ENCODE results near the gene RIMBP2. TPM values are rescaled to one million over a fixed set of nuclear protein-coding genes. Genes with fewer than 3 reads are reported as not detected.

Gene RIMBP2
- polyA plus RNA-seq, 1 donor (not counting 4 experiments of a cell fraction or from before 2014, with no cell fraction given): 0.16 TPM

DNA sequence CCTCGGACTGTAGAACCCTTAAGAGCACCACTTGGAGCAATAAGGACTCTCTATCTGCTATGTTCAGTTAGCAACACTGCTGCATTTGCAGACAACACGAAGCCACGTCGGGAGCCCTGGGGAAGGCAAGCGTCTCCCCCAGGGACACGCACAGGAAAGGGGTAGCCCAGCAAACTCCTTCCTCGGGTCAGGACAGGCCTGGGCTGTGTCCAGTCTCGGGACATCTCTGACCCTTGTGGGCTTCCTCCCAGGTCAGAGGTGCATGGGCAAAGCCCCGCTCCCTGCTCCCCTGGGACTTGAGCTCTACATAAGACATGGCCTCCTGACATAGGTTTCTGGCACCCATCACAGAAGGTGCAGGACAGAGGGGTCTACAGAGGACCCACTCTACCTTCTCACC, 258.9 kb downstream of the RIMBP2 start:
- no peaks in the 10 kb centered on the region for H3K9me1 ChIP-seq (ENCODE audit: control insufficient read depth, extremely low read depth, insufficient read depth, low read length)
- no peak for DNase-seq (ENCODE audit: low read depth, low spot score)
- H4K20me1 ChIP-seq (ENCODE audit: control insufficient read depth, extremely low read depth, insufficient read depth, low read length): no peaks in the 10 kb centered on the region
- no peak overlapping the region for H2AFZ ChIP-seq (ENCODE audit: control insufficient read depth, low read length)
- H3K27me3 ChIP-seq (ENCODE audit: control insufficient read depth, extremely low read depth, insufficient read depth, low read length): no peaks in the 10 kb centered on the region
- H3K27ac ChIP-seq (ENCODE audit: control insufficient read depth, insufficient read depth, low read length): no peak overlapping the region
- no peak overlapping the region for H3K4me3 ChIP-seq (ENCODE audit: control insufficient read depth in 2 of 3, extremely low read depth in 1 of 3, insufficient read depth in 2 of 3, low read depth in 1 of 3, low read length in 3 of 3)
- no peaks in the 10 kb centered on the region for H3K79me2 ChIP-seq (ENCODE audit: control insufficient read depth, insufficient read depth, low read length)
- TF ChIP-seq, protein P1, sequence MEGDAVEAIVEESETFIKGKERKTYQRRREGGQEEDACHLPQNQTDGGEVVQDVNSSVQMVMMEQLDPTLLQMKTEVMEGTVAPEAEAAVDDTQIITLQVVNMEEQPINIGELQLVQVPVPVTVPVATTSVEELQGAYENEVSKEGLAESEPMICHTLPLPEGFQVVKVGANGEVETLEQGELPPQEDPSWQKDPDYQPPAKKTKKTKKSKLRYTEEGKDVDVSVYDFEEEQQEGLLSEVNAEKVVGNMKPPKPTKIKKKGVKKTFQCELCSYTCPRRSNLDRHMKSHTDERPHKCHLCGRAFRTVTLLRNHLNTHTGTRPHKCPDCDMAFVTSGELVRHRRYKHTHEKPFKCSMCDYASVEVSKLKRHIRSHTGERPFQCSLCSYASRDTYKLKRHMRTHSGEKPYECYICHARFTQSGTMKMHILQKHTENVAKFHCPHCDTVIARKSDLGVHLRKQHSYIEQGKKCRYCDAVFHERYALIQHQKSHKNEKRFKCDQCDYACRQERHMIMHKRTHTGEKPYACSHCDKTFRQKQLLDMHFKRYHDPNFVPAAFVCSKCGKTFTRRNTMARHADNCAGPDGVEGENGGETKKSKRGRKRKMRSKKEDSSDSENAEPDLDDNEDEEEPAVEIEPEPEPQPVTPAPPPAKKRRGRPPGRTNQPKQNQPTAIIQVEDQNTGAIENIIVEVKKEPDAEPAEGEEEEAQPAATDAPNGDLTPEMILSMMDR (optimal IDR thresholded peaks at IDR 0.05 in 1 of 3, IDR thresholded peaks at IDR 0.05 in 1 of 3, conservative IDR thresholded peaks at IDR 0.05 in 1 of 3; ENCODE audit: extremely low read depth in 1 of 3, insufficient read depth in 2 of 3, low read length in 3 of 3): no peak
- TF ChIP-seq EZH2 (IDR thresholded peaks at IDR 0.05; ENCODE audit: low read length): no peak
- dilution Hi-C loops (cut with MboI; ENCODE audit: extremely low pct_ligation_motif_present, low sequenced_read_pairs): no loop called here
- no peaks in the 10 kb centered on the region for H3K4me1 ChIP-seq (ENCODE audit: control insufficient read depth, extremely low read depth, insufficient read depth, low read length)
- no peak overlapping the region for H3K9ac ChIP-seq (ENCODE audit: control insufficient read depth, extremely low read depth, insufficient read depth, low read length)
- H3K9me3 ChIP-seq (ENCODE audit: control insufficient read depth, low read depth, low read length): peaks cover 3% of the 10 kb centered on the region
- H3K36me3 ChIP-seq (ENCODE audit: control insufficient read depth in 2 of 2, extremely low read depth in 1 of 2, insufficient read depth in 2 of 2, low read length in 2 of 2): no peaks in the 10 kb centered on the region
- FAIRE-seq: no peak
- no peak overlapping the region for H3K4me2 ChIP-seq (ENCODE audit: control insufficient read depth, extremely low read depth, insufficient read depth, low read depth, low read length)

DNA sequence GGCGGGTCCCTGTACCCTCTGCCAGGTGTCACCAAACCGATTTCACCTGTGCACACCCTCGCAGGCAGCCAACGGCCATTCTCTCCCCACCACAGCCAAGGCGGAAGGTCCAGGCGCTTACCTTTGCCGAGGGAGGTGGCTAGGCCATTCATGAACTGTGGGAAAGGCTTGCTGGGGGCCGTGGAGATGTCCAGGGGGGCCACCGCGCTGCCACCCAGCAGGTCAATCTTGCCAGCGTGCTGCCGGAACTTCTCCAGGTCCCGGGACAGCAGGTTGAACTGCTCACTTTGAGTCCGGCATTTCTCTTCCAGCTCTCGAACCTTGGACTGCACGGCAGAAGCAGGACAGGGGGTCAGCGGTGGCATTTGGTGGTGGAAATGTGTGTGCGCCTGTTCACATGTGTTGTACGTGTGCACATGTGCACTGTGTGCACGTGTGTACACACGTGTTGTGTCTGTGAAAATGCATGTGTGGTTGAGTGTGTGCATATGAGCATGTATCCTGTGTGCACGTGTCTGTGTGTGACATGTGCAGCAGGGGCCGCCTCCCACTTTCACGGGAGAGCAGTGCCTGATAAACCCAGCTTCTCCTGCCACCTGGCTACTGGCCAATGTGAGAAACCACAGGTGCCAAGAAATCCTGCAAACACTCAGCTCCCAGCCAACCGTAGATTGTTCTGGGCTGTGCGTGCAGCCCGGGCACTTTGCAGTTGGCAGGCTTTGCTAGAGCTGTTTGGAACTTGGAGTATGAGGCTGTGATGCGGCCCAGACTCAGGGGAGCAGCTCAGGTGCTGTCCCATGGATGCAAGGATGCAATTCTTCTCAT, 259.5 kb downstream of the RIMBP2 start:
- H3K9me1 ChIP-seq (ENCODE audit: control insufficient read depth, extremely low read depth, insufficient read depth, low read length): no peaks in the 10 kb centered on the region
- H3K9ac ChIP-seq (ENCODE audit: control insufficient read depth, extremely low read depth, insufficient read depth, low read length): no peak overlapping the region
- H4K20me1 ChIP-seq (ENCODE audit: control insufficient read depth, extremely low read depth, insufficient read depth, low read length): no peaks in the 10 kb centered on the region
- H3K4me1 ChIP-seq (ENCODE audit: control insufficient read depth, extremely low read depth, insufficient read depth, low read length): no peaks in the 10 kb centered on the region
- no peak overlapping the region for H3K27ac ChIP-seq (ENCODE audit: control insufficient read depth, insufficient read depth, low read length)
- H3K27me3 ChIP-seq (ENCODE audit: control insufficient read depth, extremely low read depth, insufficient read depth, low read length): no peaks in the 10 kb centered on the region
- no peak overlapping the region for H3K4me3 ChIP-seq (ENCODE audit: control insufficient read depth in 2 of 3, extremely low read depth in 1 of 3, insufficient read depth in 2 of 3, low read depth in 1 of 3, low read length in 3 of 3)
- DNase-seq (ENCODE audit: low read depth, low spot score) (no peak), FAIRE-seq (no peak)
- H3K9me3 ChIP-seq (ENCODE audit: control insufficient read depth, low read depth, low read length): peaks cover 2% of the 10 kb centered on the region
- H3K79me2 ChIP-seq (ENCODE audit: control insufficient read depth, insufficient read depth, low read length): no peaks in the 10 kb centered on the region
- no peak for TF ChIP-seq EZH2 (IDR thresholded peaks at IDR 0.05; ENCODE audit: low read length)
- TF ChIP-seq, protein P1 (optimal IDR thresholded peaks at IDR 0.05 in 1 of 3, IDR thresholded peaks at IDR 0.05 in 1 of 3, conservative IDR thresholded peaks at IDR 0.05 in 1 of 3; ENCODE audit: extremely low read depth in 1 of 3, insufficient read depth in 2 of 3, low read length in 3 of 3): no peak
- H2AFZ ChIP-seq (ENCODE audit: control insufficient read depth, low read length): no peak overlapping the region
- H3K4me2 ChIP-seq (ENCODE audit: control insufficient read depth, extremely low read depth, insufficient read depth, low read depth, low read length): no peak overlapping the region
- no peaks in the 10 kb centered on the region for H3K36me3 ChIP-seq (ENCODE audit: control insufficient read depth in 2 of 2, extremely low read depth in 1 of 2, insufficient read depth in 2 of 2, low read length in 2 of 2)
- dilution Hi-C loops (cut with MboI; ENCODE audit: extremely low pct_ligation_motif_present, low sequenced_read_pairs): no loop called here
